GM19468 (cell line): ENCODE data around the gene NFRKB.
"Not testable (repeated sequence)": the region's sequence is repeated elsewhere in the genome, so short reads cannot be mapped to it uniquely, and the experiment has no call there.

Experiments
- ATAC-seq: cut with Tn5 transposase; IDR thresholded peaks from one replicate; pipeline ENCODE4 v1.9.1; 2021; ENCODE audit warnings: mild to moderate bottlenecking, moderate library complexity, moderate number of reproducible peaks; ENCODE audit not compliant: unreplicated experiment; ENCODE audit errors: extremely low read depth

Gene NFRKB

GRCh38 chr11:129896062-129896461 is 684 bp upstream of the NFRKB start:
- no peak for ATAC-seq

DNA sequence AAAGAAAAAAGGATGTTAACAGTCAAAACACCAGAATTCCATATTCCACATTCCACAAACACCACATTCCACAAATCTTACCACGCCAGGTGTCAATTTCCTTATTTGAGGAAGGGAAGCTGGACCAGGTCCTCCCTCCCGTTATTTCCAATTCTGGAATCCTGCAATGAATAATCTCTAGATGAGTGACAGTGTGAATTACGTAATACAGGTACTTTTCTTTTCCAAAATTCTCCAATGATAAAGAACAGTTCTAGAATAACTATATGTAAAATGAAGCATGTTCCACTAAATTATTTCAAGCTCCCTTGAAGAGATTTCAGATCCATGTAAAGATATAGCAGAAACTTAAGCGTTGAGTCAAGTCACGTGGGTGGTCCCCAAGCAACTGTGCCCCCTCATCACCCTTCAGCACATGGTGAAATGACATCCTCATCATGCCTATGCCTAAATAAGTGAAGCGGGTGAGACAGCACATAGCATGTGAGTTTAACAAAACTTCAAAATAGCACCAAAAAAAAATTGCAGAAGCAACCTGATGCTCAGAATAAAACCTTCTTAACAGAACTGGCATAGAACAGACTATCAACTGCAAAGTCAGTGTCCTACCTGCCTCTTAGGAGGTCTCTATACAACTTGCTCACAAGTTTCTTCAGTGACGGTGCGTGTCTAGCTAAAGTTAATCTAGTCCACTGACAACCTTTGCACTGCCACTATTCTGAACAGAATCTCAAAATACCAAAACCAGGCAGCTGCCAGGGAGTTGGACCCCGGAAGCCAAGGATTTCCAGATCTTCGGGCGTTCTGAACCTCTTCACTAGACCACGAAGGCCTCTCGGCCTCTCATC is 876 bp downstream of the NFRKB start:
- ATAC-seq, result no peak

DNA sequence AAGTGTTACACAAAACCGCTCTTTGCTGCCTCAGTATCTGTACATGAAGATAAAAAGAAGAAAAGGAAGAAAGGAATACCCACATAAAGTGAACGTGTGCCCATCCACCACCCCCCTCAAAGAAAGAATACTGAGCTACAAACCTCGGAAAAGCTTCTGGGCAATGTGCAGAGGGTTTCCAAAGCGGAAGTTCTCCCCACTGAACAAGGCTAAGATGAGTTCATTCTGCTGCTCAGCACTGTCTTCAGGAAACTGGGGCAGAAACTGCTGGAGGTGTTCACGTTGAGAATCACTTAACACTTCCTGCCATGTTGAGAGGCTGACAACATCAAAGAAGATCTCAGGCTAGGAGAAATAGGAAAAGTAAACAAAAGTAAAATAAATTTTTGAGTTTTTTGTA is 6.9 kb downstream of the NFRKB start:
- no peak for ATAC-seq

DNA sequence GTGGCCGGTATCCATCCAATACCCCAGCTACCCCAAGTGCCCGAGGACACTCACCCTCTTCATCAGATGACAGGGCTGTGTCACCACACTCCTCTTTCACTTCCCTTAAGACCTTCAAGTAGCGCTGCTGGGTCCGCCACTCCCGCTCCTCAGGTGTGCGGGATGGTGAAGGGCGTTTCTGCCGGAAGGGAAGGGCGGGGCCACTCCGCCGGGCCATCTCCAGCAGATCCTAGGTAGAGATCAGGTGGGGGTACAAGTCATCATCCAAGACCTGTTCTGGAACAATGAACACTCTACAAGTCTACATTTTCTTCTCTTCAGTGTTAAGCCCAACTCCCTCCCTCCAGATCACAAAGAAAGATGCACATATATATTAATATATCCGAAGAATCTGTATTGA is 10.0 kb downstream of the NFRKB start:
- no peak for ATAC-seq

- ATAC-seq, result no peak
Observed at GRCh38 chr11:129884581-129884980, 10.8 kb downstream of the NFRKB start.

- ATAC-seq, result no peak
Observed at GRCh38 chr11:129881570-129882170, 13.7 kb downstream of the NFRKB start.

DNA sequence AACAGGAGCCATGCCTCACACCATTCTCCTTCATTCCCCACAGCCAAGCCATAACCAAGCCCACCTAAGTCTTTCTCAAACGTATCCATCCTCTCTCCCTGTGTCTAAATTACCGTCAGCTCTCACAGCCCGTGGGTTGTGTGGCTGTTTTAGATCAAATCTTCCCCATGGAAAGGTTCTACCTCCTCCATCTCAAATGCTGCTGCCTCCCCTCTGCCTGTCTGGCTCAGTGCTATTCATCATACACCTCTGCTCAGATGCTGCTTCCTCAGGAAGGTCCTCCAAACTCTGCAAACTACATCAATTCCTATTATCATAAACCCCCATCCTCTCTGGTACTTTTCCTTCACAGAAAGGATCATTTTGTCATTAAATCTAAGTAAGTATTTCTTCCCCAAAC is 15.1 kb downstream of the NFRKB start:
- no peak for ATAC-seq

DNA sequence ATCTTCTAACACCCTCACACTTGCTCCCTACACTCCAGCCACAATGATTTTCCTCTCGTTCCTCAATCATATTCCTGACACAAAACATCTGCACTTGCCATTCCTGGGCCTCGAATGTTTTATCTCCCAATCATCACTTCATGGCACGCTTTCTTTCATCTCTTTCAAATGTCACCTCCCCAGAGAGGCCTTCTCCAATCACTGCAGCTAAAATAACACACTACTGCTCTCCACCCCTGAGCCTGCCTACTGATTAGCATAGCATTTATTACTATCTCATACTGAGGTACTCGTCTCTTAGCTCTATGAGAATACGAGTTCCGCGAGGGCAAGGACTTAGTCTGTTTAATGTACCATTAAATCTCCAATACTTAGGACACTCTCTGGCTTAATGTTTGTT is 23.5 kb downstream of the NFRKB start:
- no peak for ATAC-seq

DNA sequence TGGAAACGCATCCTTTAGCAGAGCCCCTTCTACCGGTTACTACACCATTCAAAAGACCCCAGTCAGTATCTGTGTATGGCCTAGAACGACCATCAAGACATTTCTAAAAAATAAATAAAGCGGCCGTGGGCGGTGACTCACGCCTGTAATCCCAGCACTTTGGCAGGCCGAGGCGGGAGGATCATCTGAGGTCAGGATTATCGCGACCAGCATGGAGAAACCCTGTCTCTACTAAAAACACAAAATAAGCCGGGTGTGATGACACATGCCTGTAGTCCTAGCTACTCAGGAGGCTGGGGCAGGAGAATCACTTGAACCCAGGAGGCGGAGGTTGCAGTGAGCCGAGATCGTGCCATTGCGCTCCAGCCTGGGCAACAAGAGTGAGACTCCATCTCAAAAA is 26.8 kb downstream of the NFRKB start:
- not testable (repeated sequence) for ATAC-seq

DNA sequence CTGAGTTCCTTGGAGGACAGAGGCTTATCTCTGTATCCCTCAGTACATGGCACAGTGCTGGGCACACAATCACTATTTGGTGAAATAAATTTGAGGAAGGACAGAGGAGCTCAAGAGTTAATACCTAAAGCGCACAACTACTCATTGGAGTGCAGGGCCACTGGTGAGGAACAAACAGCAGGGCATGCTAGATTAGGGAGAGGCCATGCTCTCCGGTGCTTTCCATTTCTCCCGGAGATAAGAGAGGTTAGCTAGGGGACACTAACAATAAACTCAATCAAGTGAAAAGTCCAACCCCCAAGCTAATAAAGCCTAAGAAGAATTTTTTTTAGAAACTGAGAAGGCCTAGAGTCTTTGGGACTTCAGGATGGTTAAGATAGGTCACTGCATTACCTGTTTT is 29.1 kb downstream of the NFRKB start:
- ATAC-seq, result no peak

DNA sequence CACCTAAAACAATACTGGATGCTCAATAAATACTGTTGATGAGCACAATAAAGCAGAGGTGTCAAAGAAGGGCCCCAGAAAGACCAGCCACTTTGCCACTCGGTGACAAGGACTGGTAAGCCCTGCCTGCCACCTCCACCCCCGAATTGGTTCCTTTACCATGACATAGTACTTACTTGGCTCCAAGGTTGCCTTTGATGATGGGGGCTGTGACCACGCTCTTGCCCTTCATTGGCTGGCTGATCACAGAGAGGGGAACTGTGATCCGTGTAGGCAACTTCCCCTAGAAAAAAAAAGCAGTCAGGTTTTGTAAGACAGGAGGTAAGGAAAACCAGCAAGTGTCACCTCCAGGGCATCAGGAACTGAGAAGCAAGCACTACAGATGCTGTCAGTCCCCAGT is 29.7 kb downstream of the NFRKB start:
- ATAC-seq, result no peak

DNA sequence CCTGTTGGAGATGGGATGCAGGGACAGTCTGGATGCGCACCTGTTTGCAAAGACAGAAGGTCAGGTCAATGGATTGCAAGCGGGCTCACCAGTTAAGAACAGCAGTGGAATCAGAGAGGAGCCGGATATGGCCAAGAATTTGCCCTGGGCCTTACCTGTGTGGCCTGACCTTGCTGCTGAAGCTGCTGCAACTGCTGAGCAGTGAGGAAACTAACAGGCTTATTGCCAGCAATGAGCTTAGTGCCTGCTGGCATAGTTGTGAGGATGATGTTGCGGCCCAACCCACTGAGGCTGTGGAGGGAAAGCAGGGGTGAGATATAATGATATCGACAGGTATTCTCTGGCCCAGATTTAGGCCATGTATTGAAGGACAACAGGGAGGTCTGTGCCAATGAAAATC is 30.6 kb downstream of the NFRKB start:
- no peak for ATAC-seq

- ATAC-seq, result no peak
Observed at GRCh38 chr11:129861702-129862522, 33.5 kb downstream of the NFRKB start.

GRCh38 chr11:129856036-129856435 is 39.3 kb downstream of the NFRKB start:
- no peak for ATAC-seq

- ATAC-seq, result no peak
Observed at GRCh38 chr11:129855086-129855485, 40.3 kb downstream of the NFRKB start.

- ATAC-seq, result no peak
Observed at GRCh38 chr11:129854232-129854805, 41.1 kb downstream of the NFRKB start.

DNA sequence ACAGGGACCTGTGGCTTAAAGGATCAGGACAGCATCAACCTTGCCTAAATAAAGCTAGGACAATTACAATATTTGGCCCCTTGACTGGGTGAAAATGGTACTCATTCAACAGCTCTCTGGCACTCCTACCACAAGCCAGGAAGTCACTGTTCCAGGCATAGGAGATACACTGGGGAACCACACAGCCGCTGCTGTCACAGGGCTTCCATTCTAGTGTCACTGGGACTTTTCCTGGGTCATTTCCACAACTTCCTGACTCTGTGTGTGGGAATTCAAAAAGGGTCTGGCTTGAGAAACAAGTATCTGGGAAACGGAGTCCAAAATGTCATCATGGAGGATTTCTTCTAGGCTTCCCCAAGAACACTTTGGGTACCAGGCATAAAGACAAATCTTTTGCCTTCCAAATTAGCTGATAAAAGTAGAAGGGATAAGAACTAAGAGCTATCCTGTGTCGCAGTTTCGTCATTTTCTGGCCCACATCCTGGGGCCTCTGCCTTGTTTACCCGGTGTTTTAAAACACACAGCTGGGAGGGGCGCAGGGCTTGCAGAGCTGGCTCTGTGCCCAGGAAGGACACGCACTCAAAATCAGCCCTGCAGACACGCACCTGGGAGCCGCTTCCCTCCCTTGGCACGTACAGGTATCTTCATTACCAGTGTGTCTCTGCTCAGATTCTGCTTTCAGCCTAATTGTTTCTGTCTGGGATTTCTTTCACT is 41.7 kb downstream of the NFRKB start:
- ATAC-seq, result no peak

DNA sequence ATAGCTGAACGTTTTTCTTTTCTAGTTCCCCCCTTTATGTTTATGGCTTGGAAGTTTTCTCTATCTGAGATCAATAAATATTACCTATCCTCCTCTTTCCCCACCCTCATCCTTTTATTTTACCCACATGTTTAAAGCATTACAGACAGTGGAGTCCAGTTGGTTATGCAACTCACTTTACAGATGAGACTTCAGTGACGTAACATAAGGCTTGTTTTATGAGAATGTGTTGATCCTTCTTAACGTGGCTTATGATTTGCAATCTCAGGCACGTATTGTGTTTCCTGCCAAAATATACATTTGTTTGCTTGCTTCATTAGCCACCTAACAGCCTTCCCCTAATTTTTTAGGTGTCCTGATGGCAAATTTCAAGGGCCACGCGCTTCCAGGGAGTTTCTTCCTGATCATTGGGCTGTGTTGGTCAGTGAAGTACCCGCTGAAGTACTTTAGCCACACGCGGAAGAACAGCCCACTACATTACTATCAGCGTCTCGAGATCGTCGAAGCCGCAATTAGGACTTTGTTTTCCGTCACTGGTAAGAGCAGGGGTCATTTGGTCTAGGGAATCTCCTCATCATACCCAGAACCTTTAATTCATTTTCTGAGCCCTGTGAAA is 43.1 kb downstream of the NFRKB start:
- ATAC-seq, result no peak

- no peak for ATAC-seq
Observed at GRCh38 chr11:129849447-129850130, 45.8 kb downstream of the NFRKB start.
